HCT116 (cell line): ENCODE results near the gene SNX3. TPM values are rescaled to one million over a fixed set of nuclear protein-coding genes. Genes with fewer than 3 reads are reported as not detected.
A peak's percentile ranks its signal among the peaks of the same experiment; 100 is the strongest.
"Not testable (repeated sequence)": the region's sequence is repeated elsewhere in the genome, so short reads cannot be mapped to it uniquely, and the experiment has no call there.

Experiments
- ATAC-seq: fragments of 200-7000 bp; cut with Tn5 transposase; 2 replicates; pipeline ENCODE4 v1.9.1; 2020; ENCODE audit warnings: mild to moderate bottlenecking, moderate library complexity
- BruUV-seq: library from RNA; stranded (reverse); fragments of 400-500 nt; replicated peaks from 2 replicates; lab custom pipeline; 2021; lab: Mats Ljungman, UMichigan
- CTCF ChIA-PET: fragments of 300-600 bp; sonication (Branson Sonifier 250); formaldehyde crosslinking; loops from one replicate; lab custom pipeline; 2021; ENCODE audit warnings: antibody characterized with exemption; lab: Charles Lee
- POLR2A ChIA-PET: fragments of 300-600, 350-600 bp; sonication (Branson Sonifier 250); formaldehyde crosslinking; loops from one replicate; lab custom pipeline; 2021; ENCODE audit warnings: antibody characterized with exemption; lab: Charles Lee
- RAD21 ChIA-PET, 2 experiments: fragments of 300-600 bp; sonication (Branson Sonifier 250); formaldehyde crosslinking; loops; one replicate each; lab custom pipeline; 2023; ENCODE audit warnings: low total read pairs in 2 of 2; ENCODE audit not compliant: uncharacterized antibody in 2 of 2, unreplicated experiment in 2 of 2, low non-redundant PET in 1 of 2; lab: Charles Lee
- DNase-seq: peaks from one replicate; pipeline ENCODE4 v3.0.0-alpha.2; 2010; ENCODE audit warnings: low read depth, low spot score
- H2AFZ ChIP-seq: fragments of 200-600 bp; shearing (Covaris generic), sonication (generic); 2 replicates; pipeline ENCODE4 v1.6.1; 2017; ENCODE audit warnings: low read depth, mixed run types, mixed read lengths, antibody characterized with exemption, low read length; ENCODE audit not compliant: poor library complexity, severe bottlenecking
- H3K27ac ChIP-seq: 2 replicates; pipeline ENCODE4 v1.5.1; 2012; ENCODE audit warnings: low read depth, low read length
- H3K27me3 ChIP-seq: fragments of 200-600 bp; sonication (generic); 2 replicates; pipeline ENCODE4 v1.6.1; 2016; ENCODE audit warnings: mixed run types, low read length, mixed read lengths; ENCODE audit not compliant: insufficient read depth
- H3K36me3 ChIP-seq, 2 experiments: fragments of 200-500 bp in 1 of 2; fragments of 200-600 bp in 1 of 2; sonication (Bioruptor generic) in 1 of 2; sonication (generic) in 1 of 2; 2 replicates each; pipeline versions ENCODE4 v1.5.1 to v1.6.1; 2014 to 2016; ENCODE audit warnings: low read length in 2 of 2, inconsistent platforms in 1 of 2, mixed read lengths in 1 of 2, mixed run types in 1 of 2; ENCODE audit not compliant: insufficient read depth in 2 of 2, control insufficient read depth in 1 of 2
- H3K4me1 ChIP-seq, 2 experiments: fragments of 200-600 bp in 1 of 2; sonication (generic) in 1 of 2; 2 replicates each; pipeline versions ENCODE4 v1.5.1 to v1.6.1; 2012 to 2017; ENCODE audit warnings: low read length in 2 of 2, inconsistent platforms in 1 of 2, mild to moderate bottlenecking in 1 of 2, mixed read lengths in 1 of 2, mixed run types in 1 of 2, moderate library complexity in 1 of 2; ENCODE audit not compliant: insufficient read depth in 2 of 2, control insufficient read depth in 1 of 2
- H3K4me2 ChIP-seq: fragments of 200-600 bp; sonication (generic); 2 replicates; pipeline ENCODE4 v1.6.1; 2017; ENCODE audit warnings: mixed run types, low read length, mixed read lengths
- H3K4me3 ChIP-seq, 2 experiments: fragments of 200-600 bp in 1 of 2; sonication (generic) in 1 of 2; replicated peaks in 1 of 2; 2 replicates each; pipeline ENCODE4 v1.5.1; 2011 to 2016; ENCODE audit warnings: low read length in 2 of 2, control low read depth in 1 of 2, low read depth in 1 of 2, mild to moderate bottlenecking in 1 of 2, mixed read lengths in 1 of 2, mixed run types in 1 of 2
- H3K79me2 ChIP-seq: fragments of 200-600 bp; sonication (generic); 2 replicates; pipeline ENCODE4 v1.6.1; 2017; ENCODE audit warnings: mild to moderate bottlenecking, mixed run types, low read length, moderate library complexity, mixed read lengths; ENCODE audit not compliant: insufficient read depth
- H3K9ac ChIP-seq: fragments of 200-600 bp; sonication (generic); 2 replicates; pipeline ENCODE4 v1.6.1; 2016; ENCODE audit warnings: low read length, mixed read lengths
- H3K9me2 ChIP-seq: fragments of 200-600 bp; sonication (generic), shearing (Covaris generic); 2 replicates; pipeline ENCODE4 v1.6.1; 2017; ENCODE audit warnings: mixed run types, mild to moderate bottlenecking, moderate library complexity; ENCODE audit not compliant: insufficient read depth
- H3K9me3 ChIP-seq, 2 experiments: fragments of 200-500 bp in 1 of 2; fragments of 200-600 bp in 1 of 2; sonication (Bioruptor generic) in 1 of 2; sonication (generic) in 1 of 2; 2 replicates each; pipeline ENCODE4 v1.6.1; 2014 to 2017; ENCODE audit warnings: low read length in 2 of 2, mixed read lengths in 2 of 2, inconsistent platforms in 1 of 2, low read depth in 1 of 2, mild to moderate bottlenecking in 1 of 2, mixed run types in 1 of 2, moderate library complexity in 1 of 2; ENCODE audit not compliant: control insufficient read depth in 1 of 2, insufficient read depth in 1 of 2
- H4K20me1 ChIP-seq: fragments of 200-600 bp; sonication (generic), shearing (Covaris generic); 2 replicates; pipeline ENCODE4 v1.6.1; 2017; ENCODE audit warnings: mixed run types, mild to moderate bottlenecking, moderate library complexity; ENCODE audit not compliant: insufficient read depth
- JUND ChIP-seq: IDR thresholded peaks from 2 replicates; pipeline ENCODE4 v1.6.1; 2012
- POLR2A ChIP-seq: IDR thresholded peaks from 2 replicates; pipeline ENCODE4 v1.7.0; 2011; ENCODE audit warnings: borderline replicate concordance; ENCODE audit not compliant: insufficient read depth, insufficient read length; ENCODE audit errors: extremely low read depth
- RAD21 ChIP-seq: IDR thresholded peaks from 2 replicates; pipeline ENCODE4 v1.6.1; 2012; ENCODE audit warnings: low read depth, mild to moderate bottlenecking
- intact Hi-C: fragments of 100-400 bp; cut with micrococcal nuclease; formaldehyde crosslinking; loops from 2 replicates; pipeline ENCODE4 v1.10.0; 2022
- total RNA-seq: library from RNA; stranded (reverse); gene quantifications from one replicate; pipeline ENCODE4 v1.2.1, GENCODE V29; 2021; ENCODE audit not compliant: unreplicated experiment
- TF ChIP-seq, protein P1 (sequence below), 3 experiments: fragments of 200-600 bp in 1 of 3; sonication (generic) in 1 of 3; IDR thresholded peaks in 2 of 3; conservative IDR thresholded peaks in 1 of 3; 2 replicates each; pipeline ENCODE4 v1.5.1; 2012 to 2017; ENCODE audit warnings: low read depth in 2 of 3, low read length in 2 of 3, antibody characterized with exemption in 1 of 3, borderline replicate concordance in 1 of 3, control low read depth in 1 of 3, mild to moderate bottlenecking in 1 of 3, mixed read lengths in 1 of 3, mixed run types in 1 of 3, moderate library complexity in 1 of 3; ENCODE audit not compliant: insufficient read depth in 1 of 3
- TF ChIP-seq, protein P2 (sequence below): IDR thresholded peaks from 2 replicates; pipeline ENCODE4 v1.6.1; 2012

Gene SNX3
- total RNA-seq, 1 experiment from 2014 or later, result 111 TPM

DNA sequence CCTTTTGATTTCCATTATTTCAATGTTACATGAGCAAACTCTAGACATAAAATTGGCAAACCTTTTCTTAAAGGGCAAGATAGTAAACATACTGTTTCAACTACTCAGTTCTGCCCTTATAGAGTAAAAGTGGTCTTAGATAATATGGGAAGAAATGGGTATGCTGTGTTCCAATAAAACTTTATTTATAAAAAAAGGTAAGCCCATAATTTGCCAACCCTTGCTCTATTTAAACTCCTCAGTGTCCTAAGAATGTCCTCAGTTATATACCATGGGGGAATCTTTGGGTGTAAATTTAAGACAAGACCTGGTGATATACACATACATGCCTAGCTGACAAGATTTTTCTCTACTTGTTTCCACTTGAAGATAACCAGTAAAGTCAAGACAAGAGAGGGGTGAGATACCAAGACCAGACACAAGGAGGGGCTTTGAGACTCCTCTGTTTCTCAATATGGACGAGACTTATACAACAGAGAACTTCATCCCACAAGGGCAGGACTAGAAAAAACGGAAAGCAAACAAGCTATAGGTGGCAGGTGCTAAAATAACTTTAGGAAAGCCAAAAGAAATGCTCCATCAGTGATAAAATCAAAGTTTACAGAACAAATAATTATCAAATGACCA lies 10.5 kb downstream of the SNX3 start:
- intact Hi-C loops, result no loop called here
- POLR2A ChIA-PET, result no interaction called here
- no peak overlapping the region for H3K27ac ChIP-seq
- H3K27me3 ChIP-seq, result no peaks in the 10 kb centered on the region
- no TSS peak for BruUV-seq
- 0 out of 4 replicates have a peak, but pooled peaks cover 2 to 3% of the 10 kb centered on the region in 2 experiments for H3K36me3 ChIP-seq
- no peak overlapping the region for H3K4me3 ChIP-seq
- H3K9me2 ChIP-seq, result no peaks in the 10 kb centered on the region
- no peaks in the 10 kb centered on the region for H3K4me1 ChIP-seq
- H3K9ac ChIP-seq, result no peak overlapping the region
- 0 out of 2 replicates have a peak, but pooled peaks cover 11% of the 10 kb centered on the region for H4K20me1 ChIP-seq
- peaks cover 90% of the 10 kb centered on the region for H3K79me2 ChIP-seq
- H3K4me2 ChIP-seq, result no peak overlapping the region
- RAD21 ChIA-PET, result no interaction called here
- peak; percentile 41 for TF ChIP-seq RAD21
- TF ChIP-seq, protein P1, sequence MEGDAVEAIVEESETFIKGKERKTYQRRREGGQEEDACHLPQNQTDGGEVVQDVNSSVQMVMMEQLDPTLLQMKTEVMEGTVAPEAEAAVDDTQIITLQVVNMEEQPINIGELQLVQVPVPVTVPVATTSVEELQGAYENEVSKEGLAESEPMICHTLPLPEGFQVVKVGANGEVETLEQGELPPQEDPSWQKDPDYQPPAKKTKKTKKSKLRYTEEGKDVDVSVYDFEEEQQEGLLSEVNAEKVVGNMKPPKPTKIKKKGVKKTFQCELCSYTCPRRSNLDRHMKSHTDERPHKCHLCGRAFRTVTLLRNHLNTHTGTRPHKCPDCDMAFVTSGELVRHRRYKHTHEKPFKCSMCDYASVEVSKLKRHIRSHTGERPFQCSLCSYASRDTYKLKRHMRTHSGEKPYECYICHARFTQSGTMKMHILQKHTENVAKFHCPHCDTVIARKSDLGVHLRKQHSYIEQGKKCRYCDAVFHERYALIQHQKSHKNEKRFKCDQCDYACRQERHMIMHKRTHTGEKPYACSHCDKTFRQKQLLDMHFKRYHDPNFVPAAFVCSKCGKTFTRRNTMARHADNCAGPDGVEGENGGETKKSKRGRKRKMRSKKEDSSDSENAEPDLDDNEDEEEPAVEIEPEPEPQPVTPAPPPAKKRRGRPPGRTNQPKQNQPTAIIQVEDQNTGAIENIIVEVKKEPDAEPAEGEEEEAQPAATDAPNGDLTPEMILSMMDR (IDR thresholded peaks at IDR 0.05 in 2 of 3, conservative IDR thresholded peaks at IDR 0.05 in 1 of 3; ENCODE audit: borderline replicate concordance in 1 of 3, insufficient read depth in 1 of 3, low read depth in 2 of 3, low read length in 2 of 3), result peak in 2 of 3 experiments; percentile 38 to 49; a peak in 4 of 6 replicates
- TF ChIP-seq, protein P2, sequence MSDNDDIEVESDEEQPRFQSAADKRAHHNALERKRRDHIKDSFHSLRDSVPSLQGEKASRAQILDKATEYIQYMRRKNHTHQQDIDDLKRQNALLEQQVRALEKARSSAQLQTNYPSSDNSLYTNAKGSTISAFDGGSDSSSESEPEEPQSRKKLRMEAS, result no peak
- TF ChIP-seq JUND, result no peak
- peak; percentile 73 for ATAC-seq
- peak; percentile 28 for DNase-seq
- H2AFZ ChIP-seq, result no peak overlapping the region
- no peaks in the 10 kb centered on the region for H3K9me3 ChIP-seq
- CTCF ChIA-PET, result interaction anchor here (2.6 kb wide), 1 partner anchor 241 kb away, joined by 10 read pairs; no protein-coding TSS in a partner anchor

DNA sequence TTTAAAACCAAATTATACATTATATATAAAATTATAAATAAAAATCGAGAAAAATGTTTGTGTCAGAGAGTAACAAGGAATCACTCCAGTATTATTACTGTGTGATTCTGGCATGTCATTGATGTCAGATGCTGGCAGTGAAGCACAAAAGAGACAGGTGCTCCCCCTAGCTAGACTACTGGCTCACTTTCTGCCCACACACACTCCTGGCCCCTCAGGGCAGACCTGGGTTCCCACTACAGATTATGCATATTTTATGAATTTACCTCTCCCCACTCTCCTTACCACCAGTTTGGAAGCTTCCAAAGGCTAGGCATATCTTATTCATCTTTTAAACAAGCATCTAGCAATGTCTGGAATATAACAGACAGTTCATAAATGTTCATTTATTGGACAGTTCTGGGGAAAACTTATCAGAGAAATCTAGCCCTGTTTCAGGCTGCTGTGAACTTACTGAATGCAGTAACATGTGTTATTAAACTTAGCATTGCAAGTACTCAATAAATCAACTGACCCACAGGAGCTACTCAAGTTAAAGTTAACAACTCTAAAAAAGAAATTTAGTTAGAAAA lies 12.8 kb downstream of the SNX3 start:
- H3K36me3 ChIP-seq, result 0 out of 4 replicates have a peak, but pooled peaks cover 0 to 3% of the 10 kb centered on the region in 2 experiments
- 0 out of 2 replicates have a peak, but pooled peaks cover 11% of the 10 kb centered on the region for H4K20me1 ChIP-seq
- H2AFZ ChIP-seq, result no peak overlapping the region
- H3K9me2 ChIP-seq, result no peaks in the 10 kb centered on the region
- no peaks in the 10 kb centered on the region for H3K4me1 ChIP-seq
- ChIA-PET CTCF (interaction anchor here (1.6 to 2.0 kb wide), 2 partner anchors 16 to 245 kb away, joined by 3 to 4 read pairs; no protein-coding TSS in a partner anchor), RAD21 (no interaction called here), POLR2A (interaction anchor here (1.4 kb wide), 1 partner anchor 13 kb away, joined by 4 read pairs; the partner anchor contains the start of gene SNX3)
- DNase-seq (no peak), ATAC-seq (no peak)
- peaks cover 92% of the 10 kb centered on the region for H3K79me2 ChIP-seq
- no peak overlapping the region for H3K4me3 ChIP-seq
- no peaks in the 10 kb centered on the region for H3K9me3 ChIP-seq
- H3K4me2 ChIP-seq, result no peak overlapping the region
- intact Hi-C loops, result no loop called here
- H3K27me3 ChIP-seq, result no peaks in the 10 kb centered on the region
- no peak for TF ChIP-seq POLR2A
- TF ChIP-seq, protein P1 (IDR thresholded peaks at IDR 0.05 in 2 of 3, conservative IDR thresholded peaks at IDR 0.05 in 1 of 3; ENCODE audit: borderline replicate concordance in 1 of 3, insufficient read depth in 1 of 3, low read depth in 2 of 3, low read length in 2 of 3), result peak in 1 of 3 experiments; percentile 18; a peak in 1 of 6 replicates
- H3K9ac ChIP-seq, result no peak overlapping the region
- no peak overlapping the region for H3K27ac ChIP-seq
- no TSS peak for BruUV-seq

DNA sequence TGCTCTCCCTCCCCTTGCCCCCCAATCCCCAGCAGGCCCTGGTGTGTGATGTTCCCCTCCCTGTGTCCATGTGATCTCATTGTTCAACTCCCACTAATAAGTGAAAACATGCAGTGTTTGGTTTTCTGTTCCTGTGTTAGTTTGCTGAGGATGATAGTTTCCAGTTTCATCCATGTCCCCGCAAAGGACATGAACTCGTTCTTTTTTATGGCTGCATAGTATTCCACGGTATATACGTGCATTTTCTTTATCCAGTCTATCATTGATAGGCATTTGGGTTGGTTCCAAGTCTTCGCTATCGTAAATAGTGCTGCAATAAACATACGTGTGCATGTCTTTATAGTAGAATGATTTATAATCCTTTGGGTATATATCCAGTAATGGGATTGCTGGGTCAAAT lies 15.7 kb downstream of the SNX3 start:
- intact Hi-C loops, POLR2A ChIA-PET: not testable (repeated sequence)
- H3K79me2 ChIP-seq, result peaks cover 92% of the 10 kb centered on the region

More for the DNA sequence above, 15.7 kb downstream of the SNX3 start:
- H3K27ac ChIP-seq, H3K4me3 ChIP-seq, H3K27me3 ChIP-seq, H3K4me2 ChIP-seq, H3K9me3 ChIP-seq, H3K4me1 ChIP-seq, CTCF ChIA-PET, H2AFZ ChIP-seq, H3K36me3 ChIP-seq, ATAC-seq, DNase-seq, H3K9ac ChIP-seq, H3K9me2 ChIP-seq, BruUV-seq: not testable (repeated sequence)
- 0 out of 2 replicates have a peak, but pooled peaks cover 16% of the 10 kb centered on the region for H4K20me1 ChIP-seq
- RAD21 ChIA-PET, result interaction anchor here in 1 of 2 experiments (0.6 kb wide), 1 partner anchor 9 kb away, joined by 3 read pairs; no protein-coding TSS in a partner anchor
